SKM-1 (cell line): ENCODE data around the gene BIN1.

Source experiments
- DNase-seq: peaks from one replicate; lab custom pipeline; 2025; ENCODE audit not compliant: unreplicated experiment; lab: John Stamatoyannopoulos, UW

BIN1 gene, protein sequence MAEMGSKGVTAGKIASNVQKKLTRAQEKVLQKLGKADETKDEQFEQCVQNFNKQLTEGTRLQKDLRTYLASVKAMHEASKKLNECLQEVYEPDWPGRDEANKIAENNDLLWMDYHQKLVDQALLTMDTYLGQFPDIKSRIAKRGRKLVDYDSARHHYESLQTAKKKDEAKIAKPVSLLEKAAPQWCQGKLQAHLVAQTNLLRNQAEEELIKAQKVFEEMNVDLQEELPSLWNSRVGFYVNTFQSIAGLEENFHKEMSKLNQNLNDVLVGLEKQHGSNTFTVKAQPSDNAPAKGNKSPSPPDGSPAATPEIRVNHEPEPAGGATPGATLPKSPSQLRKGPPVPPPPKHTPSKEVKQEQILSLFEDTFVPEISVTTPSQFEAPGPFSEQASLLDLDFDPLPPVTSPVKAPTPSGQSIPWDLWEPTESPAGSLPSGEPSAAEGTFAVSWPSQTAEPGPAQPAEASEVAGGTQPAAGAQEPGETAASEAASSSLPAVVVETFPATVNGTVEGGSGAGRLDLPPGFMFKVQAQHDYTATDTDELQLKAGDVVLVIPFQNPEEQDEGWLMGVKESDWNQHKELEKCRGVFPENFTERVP

DNA sequence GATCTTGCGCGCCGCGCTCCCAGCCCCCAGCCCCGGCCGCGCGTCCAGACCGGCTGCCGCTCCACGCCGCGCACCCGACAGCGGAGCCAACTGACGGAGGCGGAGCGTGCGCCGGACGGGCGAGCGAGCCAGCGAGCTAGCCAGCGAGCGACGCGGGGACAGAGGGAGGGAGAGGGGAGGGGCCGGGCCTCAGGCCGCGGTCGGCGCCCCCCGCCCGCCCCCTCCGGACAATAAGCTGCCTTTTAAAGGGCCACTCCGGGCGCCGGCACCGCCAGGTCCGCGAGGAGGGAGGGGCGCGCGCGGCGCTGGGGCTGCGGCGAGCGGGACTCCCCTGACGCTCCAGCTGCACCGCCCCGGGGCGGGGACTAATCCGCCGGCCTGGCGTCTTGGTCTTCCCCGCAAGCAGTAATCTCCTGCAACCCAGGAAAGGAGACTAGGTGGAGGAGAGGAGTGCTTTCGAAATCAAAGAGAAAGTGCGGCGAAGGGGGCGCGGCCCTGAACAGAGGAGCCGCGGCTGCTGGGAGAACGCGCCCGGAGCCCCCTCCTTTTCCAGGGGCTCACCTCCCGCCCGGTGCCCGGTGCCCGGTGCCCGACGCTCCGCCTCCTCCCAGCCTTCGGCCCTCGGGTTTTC lies at the start of gene BIN1:
Gene BIN1 (minus strand): TSS at position 164 of the 631 bp plus-strand sequence. CDS start 211 bp downstream, outside the sequence.
- DNase-seq: no peak

- DNase-seq: no peak
These were observed 49.0 kb upstream of the BIN1 start for GRCh38 chr2:127155947-127156346.

- no peak for DNase-seq
These were observed 48.2 kb upstream of the BIN1 start for GRCh38 chr2:127155028-127155581.

GRCh38 chr2:127154396-127154795 lies 47.4 kb upstream of the BIN1 start:
- DNase-seq: no peak

GRCh38 chr2:127153691-127154158 lies 46.8 kb upstream of the BIN1 start:
- no peak for DNase-seq

DNA sequence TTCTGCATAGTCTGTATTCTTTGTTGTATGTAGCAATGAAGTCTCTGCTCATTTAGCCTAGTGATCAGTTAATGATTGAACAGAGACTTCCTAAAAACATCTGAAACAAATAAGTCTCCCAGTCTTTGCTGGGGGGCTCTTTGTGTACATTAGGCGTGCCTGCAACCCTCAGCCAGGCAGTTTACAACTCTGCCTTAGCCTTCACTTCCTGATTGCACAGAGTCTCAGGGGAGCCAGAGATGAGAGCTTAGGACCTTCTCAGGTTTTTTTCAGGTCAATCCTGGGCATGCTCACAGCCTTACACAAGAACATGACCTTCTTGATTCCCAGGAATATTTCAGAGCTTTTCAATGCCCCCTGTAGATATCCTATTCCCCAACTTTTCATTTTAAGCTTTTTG lies 44.0 kb upstream of the BIN1 start:
- DNase-seq: no peak

DNA sequence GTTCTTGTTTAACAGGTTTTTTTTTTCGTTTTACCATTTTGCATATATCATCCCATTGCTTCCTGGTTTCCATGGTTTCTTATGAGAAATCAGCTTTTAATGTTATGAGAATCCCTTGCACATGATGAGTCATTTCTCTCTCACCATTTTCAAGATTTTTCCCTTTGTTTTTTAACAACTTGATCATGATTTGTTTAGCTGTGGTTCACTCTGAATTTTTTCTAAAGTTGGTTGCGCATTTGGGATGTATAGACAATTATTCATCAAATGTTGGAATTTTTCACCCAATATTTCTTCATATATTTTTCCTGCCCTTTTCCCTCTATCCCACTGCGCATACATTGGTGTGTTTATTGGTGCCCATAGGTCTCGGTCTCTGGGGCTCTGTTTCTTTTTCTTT lies 42.4 kb upstream of the BIN1 start:
- DNase-seq: no peak

GRCh38 chr2:127146820-127147502 lies 40.0 kb upstream of the BIN1 start:
- DNase-seq: no peak

DNA sequence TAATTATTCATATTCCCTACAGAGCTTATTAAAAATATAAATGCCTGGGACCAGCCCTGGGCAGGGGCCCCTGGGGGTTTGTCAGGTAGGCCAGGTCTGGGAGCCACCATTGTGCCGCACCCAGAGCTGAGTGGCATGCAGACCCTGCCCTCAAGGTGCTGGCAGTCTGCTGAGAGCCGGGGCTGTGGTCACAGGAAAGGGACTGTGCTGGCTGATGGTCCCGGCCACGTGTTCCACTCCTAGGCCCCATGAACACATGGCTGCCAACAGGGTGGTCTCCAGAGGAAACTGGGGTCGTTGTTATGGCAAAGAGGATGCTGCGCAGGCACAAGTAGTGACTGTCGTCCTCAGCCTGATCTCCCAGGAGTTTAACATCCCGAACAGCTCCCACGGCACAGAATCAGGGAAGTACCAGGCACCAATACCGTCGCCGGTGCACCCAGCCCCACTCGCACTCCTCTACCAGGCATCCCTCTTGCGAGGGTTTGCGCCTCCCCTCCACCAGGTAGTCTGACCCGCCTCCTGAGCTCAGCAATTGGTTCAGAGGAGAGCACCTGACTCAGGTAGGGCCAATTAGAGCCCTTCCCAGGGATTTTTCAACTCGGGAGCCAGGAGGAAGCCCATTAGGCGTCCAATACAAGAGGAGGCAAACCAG lies 39.2 kb upstream of the BIN1 start:
- DNase-seq: no peak

- DNase-seq: no peak
These were observed 38.4 kb upstream of the BIN1 start for GRCh38 chr2:127145280-127145895.

- DNase-seq: no peak
These were observed 37.2 kb upstream of the BIN1 start for GRCh38 chr2:127143841-127144782.

DNA sequence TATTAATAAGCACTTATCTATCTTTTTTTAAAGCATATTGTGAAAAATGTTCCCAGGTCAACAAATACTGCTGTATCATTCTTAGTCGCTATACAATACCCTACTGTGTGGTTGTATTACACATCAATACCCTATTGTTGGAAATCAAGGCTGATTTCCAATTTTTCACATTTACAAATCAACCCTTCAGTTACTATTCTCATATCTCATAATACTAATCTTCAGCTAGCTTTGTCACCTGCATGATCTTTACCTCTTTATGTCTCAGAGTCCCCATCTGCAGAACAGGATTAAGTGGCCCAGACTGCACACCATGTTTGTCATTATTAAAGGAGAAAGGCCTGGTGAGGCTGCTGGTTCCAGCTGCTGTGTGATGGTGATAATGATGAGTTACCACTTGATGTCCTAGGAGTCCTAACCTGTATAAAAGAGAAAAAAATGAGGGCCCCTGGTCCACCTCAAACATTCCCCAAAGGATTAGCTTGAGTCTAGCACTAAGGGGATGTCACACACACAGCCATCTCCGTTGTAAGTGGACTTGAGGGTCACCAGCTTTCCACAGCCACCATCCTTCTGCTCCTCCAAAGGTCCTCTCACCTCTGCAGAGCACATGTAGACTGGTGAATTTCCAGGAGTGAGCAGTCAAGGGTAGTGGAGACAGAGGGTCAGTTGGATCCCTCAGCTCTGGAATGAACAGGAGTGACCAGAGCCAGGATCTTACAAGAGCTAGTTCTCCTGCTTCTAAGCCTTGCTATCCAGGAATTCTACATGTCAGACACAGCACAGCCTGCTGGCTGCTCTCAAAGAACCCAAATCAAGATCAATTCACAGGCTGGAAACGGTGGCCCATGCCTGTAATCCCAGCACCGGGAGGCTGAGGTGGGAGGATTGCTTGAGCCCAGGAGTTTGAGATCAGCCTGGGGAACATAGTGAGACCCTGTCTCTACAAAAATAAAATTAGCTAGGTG lies 36.0 kb upstream of the BIN1 start:
- DNase-seq: no peak

DNA sequence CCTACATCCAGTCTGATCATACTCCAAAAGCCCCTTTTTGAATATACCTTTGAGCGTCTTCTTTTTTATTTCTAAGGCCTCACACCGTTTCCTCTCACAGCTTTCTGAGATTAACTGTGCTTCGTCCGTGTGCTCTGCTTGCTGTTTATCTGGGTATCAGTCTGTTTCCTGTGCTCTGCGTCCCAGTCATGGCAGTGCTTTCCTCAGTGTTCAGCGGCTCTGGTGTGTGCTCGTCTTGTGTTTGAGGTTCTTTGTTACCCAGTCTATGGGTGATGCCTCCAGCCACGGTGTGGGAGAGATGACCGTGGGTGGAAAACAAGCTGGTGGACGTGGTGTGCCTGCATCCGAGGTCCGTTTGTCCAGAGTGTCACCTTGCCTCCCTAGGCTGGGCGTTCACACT lies 33.6 kb upstream of the BIN1 start:
- no peak for DNase-seq

DNA sequence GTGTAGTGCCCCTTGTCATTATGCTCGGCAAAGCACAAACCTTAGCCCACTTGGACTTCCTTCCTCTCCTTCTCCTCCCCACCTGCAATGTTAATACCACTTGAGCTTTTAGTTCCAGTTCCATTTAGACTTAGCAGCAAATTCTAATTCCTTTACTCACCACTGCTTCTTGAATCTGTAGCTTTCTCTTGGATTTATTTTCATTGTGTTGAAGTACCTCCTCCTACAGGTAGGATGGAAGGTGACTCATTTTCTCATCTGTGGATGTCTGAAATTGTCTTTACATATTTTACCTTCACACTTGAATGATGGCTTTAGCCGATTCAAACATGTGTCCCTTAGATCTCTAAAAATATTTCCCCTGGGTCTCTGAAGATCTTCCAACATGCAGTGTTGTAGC lies 32.8 kb upstream of the BIN1 start:
- no peak for DNase-seq

- DNase-seq: no peak
These were observed 31.3 kb upstream of the BIN1 start for GRCh38 chr2:127138281-127138680.

DNA sequence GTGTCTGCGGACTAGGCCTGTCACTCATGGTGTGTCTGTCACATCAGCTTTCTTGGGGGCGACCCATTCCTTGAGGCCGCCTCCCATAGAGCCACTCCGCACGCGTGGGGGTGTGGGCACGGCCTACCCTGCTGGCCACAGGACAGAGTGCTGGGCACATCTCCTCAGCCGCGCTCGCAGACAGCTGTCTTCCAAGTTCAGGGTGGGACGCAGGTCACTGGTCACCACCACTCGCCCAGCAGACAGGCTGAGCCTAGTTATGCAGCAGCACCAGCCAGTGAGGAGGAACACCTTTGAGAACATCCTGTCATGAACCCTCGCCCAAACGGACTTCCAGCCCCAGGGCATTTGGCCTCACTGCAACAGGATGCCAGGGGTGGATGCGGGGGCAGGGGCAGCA lies 30.8 kb upstream of the BIN1 start:
- DNase-seq: no peak

DNA sequence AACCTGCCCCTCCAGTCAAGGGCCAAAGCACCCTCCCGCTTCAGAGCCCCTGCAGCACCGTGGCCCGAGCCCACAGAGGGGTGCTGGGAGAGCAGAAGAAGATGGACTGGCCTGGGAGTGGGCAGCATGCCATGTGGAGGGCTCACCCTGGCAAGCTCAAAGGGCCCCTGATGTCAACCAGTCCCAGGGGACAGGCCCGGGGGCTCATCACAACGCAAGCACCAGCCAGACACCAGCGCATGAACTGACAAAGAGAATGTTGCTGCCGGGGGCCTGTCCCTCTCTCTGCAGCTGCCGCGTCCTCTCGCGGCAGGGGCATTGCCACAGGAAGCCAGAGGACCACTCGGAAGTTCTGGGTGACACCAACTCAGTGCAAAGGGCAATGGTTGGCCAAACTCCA lies 30.3 kb upstream of the BIN1 start:
- no peak for DNase-seq
